PC-9 (cell line): ENCODE measurements around the gene ZNF764.

Experiments used
- EZH2 ChIP-seq: fragments of 200-600 bp; sonication (generic); IDR thresholded peaks from 2 replicates; pipeline ENCODE4 v1.8.0; 2017; ENCODE audit warnings: antibody characterized with exemption, low read depth
- TF ChIP-seq, protein P1 (sequence below): fragments of 200-600 bp; sonication (generic); conservative IDR thresholded peaks from 2 replicates; pipeline ENCODE4 v1.6.1; 2017; ENCODE audit warnings: mixed run types, antibody characterized with exemption, mild to moderate bottlenecking, moderate library complexity

DNA sequence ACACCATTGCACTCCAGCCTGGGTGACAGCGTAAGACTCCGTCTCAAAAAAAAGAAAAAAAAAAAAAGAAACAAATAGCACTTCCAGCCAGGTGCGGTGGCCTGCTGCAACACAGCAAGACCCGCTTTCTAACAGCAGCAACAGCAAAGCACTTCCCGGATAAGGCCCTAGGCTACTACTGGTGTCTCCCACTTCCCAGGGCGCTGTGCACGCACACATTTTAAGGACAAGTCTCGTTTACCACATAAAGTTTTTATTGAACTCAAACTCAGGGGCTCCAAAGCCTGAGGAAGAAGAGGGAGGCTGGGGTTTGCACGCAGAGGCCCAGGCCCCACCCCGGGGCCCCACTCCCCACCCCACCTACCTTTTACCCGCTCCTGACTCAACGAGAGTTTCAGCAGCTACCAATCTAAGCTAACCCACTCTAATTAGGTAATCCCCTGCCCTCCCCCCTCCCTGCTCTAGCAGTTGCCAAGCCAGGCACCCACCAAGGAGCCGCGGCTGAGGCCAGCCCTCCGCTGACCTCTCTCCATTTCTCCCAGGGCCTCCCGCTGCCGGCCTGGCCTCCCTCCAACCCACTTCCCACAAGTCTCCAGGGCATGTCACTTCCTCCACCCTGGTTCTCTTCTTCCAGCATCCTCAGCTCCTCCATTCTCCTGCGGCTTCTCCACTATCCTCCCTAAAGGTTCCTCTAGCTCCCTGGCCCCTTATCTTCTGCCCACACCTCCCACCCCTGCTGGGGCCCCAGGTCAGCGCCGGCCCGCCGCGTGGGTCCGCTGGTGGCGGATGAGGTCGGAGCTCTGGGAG lies 34.2 kb downstream of the ZNF764 start:
- TF ChIP-seq, protein P1, sequence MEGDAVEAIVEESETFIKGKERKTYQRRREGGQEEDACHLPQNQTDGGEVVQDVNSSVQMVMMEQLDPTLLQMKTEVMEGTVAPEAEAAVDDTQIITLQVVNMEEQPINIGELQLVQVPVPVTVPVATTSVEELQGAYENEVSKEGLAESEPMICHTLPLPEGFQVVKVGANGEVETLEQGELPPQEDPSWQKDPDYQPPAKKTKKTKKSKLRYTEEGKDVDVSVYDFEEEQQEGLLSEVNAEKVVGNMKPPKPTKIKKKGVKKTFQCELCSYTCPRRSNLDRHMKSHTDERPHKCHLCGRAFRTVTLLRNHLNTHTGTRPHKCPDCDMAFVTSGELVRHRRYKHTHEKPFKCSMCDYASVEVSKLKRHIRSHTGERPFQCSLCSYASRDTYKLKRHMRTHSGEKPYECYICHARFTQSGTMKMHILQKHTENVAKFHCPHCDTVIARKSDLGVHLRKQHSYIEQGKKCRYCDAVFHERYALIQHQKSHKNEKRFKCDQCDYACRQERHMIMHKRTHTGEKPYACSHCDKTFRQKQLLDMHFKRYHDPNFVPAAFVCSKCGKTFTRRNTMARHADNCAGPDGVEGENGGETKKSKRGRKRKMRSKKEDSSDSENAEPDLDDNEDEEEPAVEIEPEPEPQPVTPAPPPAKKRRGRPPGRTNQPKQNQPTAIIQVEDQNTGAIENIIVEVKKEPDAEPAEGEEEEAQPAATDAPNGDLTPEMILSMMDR, result no peak
- no peak for TF ChIP-seq EZH2
